Fibroblast of lung (primary cell): Measurements from ENCODE around the gene SOHLH2.

ENCODE experiments used
- EZH2 ChIP-seq: IDR thresholded peaks from 2 replicates; pipeline ENCODE4 v1.5.1; 2012; ENCODE audit warnings: low read length, control low read depth, mild to moderate bottlenecking; ENCODE audit errors: missing control alignments
- TF ChIP-seq, protein P1 (sequence below), 2 donors: IDR thresholded peaks in 1 of 2; conservative IDR thresholded peaks in 1 of 2; 1 replicate in 1 of 2; 2 replicates in 1 of 2; pipeline ENCODE4 v1.5.1; 2011 to 2012; ENCODE audit warnings: low read length in 2 of 2, control low read depth in 1 of 2, inconsistent platforms in 1 of 2, low read depth in 1 of 2, mild to moderate bottlenecking in 1 of 2

DNA sequence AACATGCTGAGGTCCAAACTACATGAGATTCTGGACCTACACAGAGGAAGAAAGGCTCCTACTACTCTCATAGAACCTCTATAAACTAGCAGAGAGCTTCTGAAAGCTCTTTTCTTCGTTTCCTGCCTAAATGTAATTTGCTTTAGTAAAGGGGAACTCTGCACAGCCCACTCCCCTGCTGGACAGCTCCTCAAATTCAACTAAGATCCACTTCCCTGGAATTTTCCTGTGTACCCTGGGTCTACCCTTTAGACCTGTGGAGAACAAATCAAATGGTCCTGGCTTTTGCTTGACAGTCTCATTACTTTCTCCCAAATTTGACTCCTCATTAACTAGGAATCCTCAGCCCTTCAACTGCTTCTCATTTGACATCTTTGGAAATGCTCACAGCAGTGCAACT lies 79.7 kb downstream of the SOHLH2 start:
- TF ChIP-seq, protein P1, sequence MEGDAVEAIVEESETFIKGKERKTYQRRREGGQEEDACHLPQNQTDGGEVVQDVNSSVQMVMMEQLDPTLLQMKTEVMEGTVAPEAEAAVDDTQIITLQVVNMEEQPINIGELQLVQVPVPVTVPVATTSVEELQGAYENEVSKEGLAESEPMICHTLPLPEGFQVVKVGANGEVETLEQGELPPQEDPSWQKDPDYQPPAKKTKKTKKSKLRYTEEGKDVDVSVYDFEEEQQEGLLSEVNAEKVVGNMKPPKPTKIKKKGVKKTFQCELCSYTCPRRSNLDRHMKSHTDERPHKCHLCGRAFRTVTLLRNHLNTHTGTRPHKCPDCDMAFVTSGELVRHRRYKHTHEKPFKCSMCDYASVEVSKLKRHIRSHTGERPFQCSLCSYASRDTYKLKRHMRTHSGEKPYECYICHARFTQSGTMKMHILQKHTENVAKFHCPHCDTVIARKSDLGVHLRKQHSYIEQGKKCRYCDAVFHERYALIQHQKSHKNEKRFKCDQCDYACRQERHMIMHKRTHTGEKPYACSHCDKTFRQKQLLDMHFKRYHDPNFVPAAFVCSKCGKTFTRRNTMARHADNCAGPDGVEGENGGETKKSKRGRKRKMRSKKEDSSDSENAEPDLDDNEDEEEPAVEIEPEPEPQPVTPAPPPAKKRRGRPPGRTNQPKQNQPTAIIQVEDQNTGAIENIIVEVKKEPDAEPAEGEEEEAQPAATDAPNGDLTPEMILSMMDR (conservative IDR thresholded peaks at IDR 0.05 in 1 of 2, IDR thresholded peaks at IDR 0.05 in 1 of 2; ENCODE audit: low read depth in 1 of 2, low read length in 2 of 2), result no peak
- no peak for TF ChIP-seq EZH2
